Lower leg skin (tissue), 4 donors: ENCODE results near the gene CDC73. TPM values are rescaled to one million over a fixed set of nuclear protein-coding genes. Genes with fewer than 3 reads are reported as not detected.
"Not testable (repeated sequence)": the region's sequence is repeated elsewhere in the genome, so short reads cannot be mapped to it uniquely, and the experiment has no call there.

ENCODE experiments used
- DNase-seq, 2 donors: peaks; one replicate each; pipeline ENCODE4 v3.0.0-alpha.2; 2019; ENCODE audit warnings: low spot score in 2 of 2
- H3K4me3 ChIP-seq: fragments of 200-600 bp; sonication (generic); 2 replicates; pipeline ENCODE4 v1.5.1; 2017; ENCODE audit warnings: mild to moderate bottlenecking, low read depth; ENCODE audit not compliant: poor library complexity, severe bottlenecking
- CTCF ChIP-seq, 3 donors: fragments of 450-650 bp; IDR thresholded peaks; one replicate each; pipeline ENCODE4 v1.5.1; 2016; ENCODE audit warnings: antibody characterized with exemption in 3 of 3, mild to moderate bottlenecking in 3 of 3, moderate library complexity in 2 of 3
- POLR2A ChIP-seq, 2 donors: fragments of 450-650 bp; IDR thresholded peaks; one replicate each; pipeline ENCODE4 v1.6.1; 2016 to 2017; ENCODE audit warnings: antibody characterized with exemption in 2 of 2, mild to moderate bottlenecking in 1 of 2, moderate library complexity in 1 of 2
- WGBS, 2 donors: methylation state at CpG; one replicate each; pipeline ENCODE4 v1.1.5; 2018; 5-methylcytosine and 5-hydroxymethylcytosine counted together
- intact Hi-C: fragments of 100-400 bp; cut with DNase I; formaldehyde crosslinking; loops from one replicate; pipeline ENCODE4 v1.15.0; 2023; ENCODE audit warnings: low total_unique reads
- total RNA-seq, 4 donors: library from RNA; depleted of rRNA; stranded (reverse); fragments of >200 nt; gene quantifications; one replicate each; pipeline ENCODE4 v1.1.0, GENCODE V29; 2016

Gene CDC73
- total RNA-seq, 4 donors from 2014 or later, result 19.2 to 23.7 (median 20.0) TPM

DNA sequence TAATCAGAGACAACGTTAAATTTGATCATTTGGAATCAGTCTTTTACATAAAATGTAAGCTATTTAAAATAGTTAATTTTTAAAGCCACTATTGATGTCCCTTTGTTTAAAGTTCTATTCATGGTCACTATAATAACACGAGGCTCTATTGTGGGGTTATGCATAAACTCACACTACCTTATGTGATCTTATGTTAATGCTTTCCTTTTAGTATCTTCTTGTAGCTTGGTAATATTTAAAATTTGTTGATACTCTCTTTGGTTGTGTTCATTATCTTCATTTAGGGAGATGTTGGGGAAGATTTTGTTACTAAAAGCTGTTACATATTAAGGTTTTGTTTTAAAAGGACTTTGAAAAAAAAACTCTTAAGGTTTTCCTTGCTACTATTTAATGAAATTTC, 63.4 kb downstream of the CDC73 start:
- TF ChIP-seq CTCF (IDR thresholded peaks at IDR 0.05), result no peak
- TF ChIP-seq POLR2A (IDR thresholded peaks at IDR 0.05), result no peak
- intact Hi-C loops, result no loop called here
- DNase-seq, result no peak
- H3K4me3 ChIP-seq, result no peak overlapping the region
- 69 to 70% methylated on average over 2 of the region's 2 CpGs for WGBS, 2 donors

- no peak for DNase-seq
- intact Hi-C loops, result no loop called here
Observed at GRCh38 chr1:193185901-193186731, 64.3 kb downstream of the CDC73 start, which contains the start of gene B3GALT2. Gene B3GALT2 (minus strand): TSS chr1:193186613. CDS start chr1:193181562, 5,051 bp downstream.

DNA sequence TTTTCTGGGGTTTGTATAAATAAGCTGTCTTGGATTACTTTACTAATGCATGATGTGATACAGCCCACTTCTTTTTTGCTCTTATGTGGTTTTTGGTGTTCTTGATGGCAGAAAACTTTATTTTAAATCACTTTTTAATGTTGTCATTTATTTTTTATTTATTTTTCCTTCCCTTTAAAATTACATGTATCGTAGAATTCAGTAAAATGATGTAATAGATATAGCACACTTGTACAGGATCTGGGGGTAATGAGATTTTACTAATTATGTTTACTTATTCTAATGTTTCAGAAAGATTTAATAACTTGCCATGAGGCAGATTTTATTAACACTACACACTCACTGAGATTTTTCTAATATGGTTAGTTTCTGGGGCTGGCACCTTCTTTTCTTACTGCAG, 65.3 kb downstream of the CDC73 start:
- H3K4me3 ChIP-seq, result no peak overlapping the region
- intact Hi-C loops, result no loop called here
- TF ChIP-seq CTCF (IDR thresholded peaks at IDR 0.05) (no peak), POLR2A (IDR thresholded peaks at IDR 0.05) (no peak)
- DNase-seq, result no peak
- 71 to 90% methylated on average over 1 of the region's 1 CpG for WGBS, 2 donors

More at GRCh38 chr1:193185901-193186731, 64.3 kb downstream of the CDC73 start, which contains the start of gene B3GALT2:
- H3K4me3 ChIP-seq, result no peak within 1 kb of the TSS
- TF ChIP-seq CTCF (IDR thresholded peaks at IDR 0.05), result no peak
- no peak for TF ChIP-seq POLR2A (IDR thresholded peaks at IDR 0.05)
- 20 to 22% methylated on average over 13 of the region's 13 CpGs for WGBS, 2 donors

DNA sequence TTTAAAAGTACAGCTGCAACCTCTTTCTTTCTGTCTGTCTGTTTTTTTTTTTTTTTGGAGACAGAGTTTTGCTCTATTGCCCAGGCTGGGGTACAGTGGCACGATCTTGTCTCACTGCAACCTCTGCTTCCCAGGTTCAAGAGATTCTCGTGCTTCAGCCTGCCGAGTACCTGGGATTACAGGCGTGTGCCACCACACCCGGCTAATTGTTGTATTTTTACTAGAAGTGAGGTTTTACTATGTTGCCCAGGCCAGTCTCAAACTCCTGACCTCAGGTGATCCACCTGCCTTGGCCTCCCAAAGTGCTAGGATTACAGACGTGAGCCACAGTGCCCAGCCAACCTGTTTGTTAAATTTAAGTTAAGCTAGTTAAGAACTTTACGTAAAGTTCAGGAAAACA, 67.1 kb downstream of the CDC73 start:
- intact Hi-C loops, DNase-seq, H3K4me3 ChIP-seq: not testable (repeated sequence)
- WGBS, 2 donors, result 68 to 80% methylated on average over 7 of the region's 7 CpGs

- no peak for DNase-seq
- TF ChIP-seq POLR2A (IDR thresholded peaks at IDR 0.05) (no peak), CTCF (IDR thresholded peaks at IDR 0.05) (no peak)
- intact Hi-C loops, result no loop called here
- 79 to 88% methylated on average over 3 of the region's 3 CpGs for WGBS, 2 donors
- H3K4me3 ChIP-seq, result no peak overlapping the region
Observed at GRCh38 chr1:193189442-193190095, 67.7 kb downstream of the CDC73 start.

DNA sequence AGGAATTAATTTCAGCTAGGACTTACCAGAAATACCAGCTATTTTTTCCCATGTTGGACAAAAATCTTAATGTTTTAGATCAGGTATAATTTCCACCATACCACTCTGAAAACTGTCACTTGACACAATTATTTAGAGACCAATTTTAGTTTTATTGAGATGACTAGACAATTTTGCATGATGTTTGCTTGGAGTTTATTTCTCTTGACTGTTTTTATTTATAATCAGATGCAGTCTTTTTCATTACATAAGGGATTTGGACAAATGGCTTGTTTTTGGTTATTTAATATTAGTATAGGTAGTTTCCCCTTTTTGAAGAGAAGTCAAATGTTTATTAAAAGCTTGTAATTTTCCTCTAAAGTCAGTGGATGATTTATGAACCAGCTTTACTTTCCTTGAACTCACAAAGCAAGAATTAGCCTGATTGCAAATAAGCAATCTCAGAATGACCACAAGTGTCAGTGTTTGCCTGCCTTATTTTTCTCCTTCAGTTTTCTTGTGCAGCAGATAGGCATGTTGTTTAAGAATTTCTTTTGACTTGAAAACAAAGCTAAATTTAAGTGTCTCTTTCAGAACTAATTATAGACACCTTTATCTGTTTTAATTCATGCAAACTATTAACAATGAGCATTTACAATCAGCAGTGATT, 68.4 kb downstream of the CDC73 start:
- TF ChIP-seq CTCF (IDR thresholded peaks at IDR 0.05), result no peak
- no peak for TF ChIP-seq POLR2A (IDR thresholded peaks at IDR 0.05)
- intact Hi-C loops, result no loop called here
- H3K4me3 ChIP-seq, result no peak overlapping the region
- DNase-seq, result no peak
